Right ventricle myocardium superior (tissue), 1 donor: ENCODE measurements around the gene HNF1A. TPM values are rescaled to one million over a fixed set of nuclear protein-coding genes. Genes with fewer than 3 reads are reported as not detected.
"Not testable (repeated sequence)": the region's sequence is repeated elsewhere in the genome, so short reads cannot be mapped to it uniquely, and the experiment has no call there.

Experiments
- ATAC-seq: fragments of 200-7000 bp; cut with Tn5 transposase; one replicate; pipeline ENCODE4 v1.9.1; 2020; ENCODE audit warnings: mild to moderate bottlenecking; ENCODE audit not compliant: poor library complexity
- DNase-seq: peaks from one replicate; pipeline ENCODE4 v3.0.0-alpha.2; 2020
- intact Hi-C: fragments of 100-400 bp; cut with DNase I; formaldehyde crosslinking; loops from one replicate; pipeline ENCODE4 v1.11.2; 2022
- total RNA-seq: library from RNA; stranded (reverse); fragmentation: NEBNext Ultra II Directional; extraction: Animal tissue kit (Norgen Biotek cat#: 25700); gene quantifications from one replicate; pipeline ENCODE4 v1.2.1, GENCODE V29; 2021
- donor health status: DM: no; HTN: yes; CAD: no; lungs with severe emphysema.

The HNF1A gene
- total RNA-seq, 1 donor from 2014 or later, result not detected

DNA sequence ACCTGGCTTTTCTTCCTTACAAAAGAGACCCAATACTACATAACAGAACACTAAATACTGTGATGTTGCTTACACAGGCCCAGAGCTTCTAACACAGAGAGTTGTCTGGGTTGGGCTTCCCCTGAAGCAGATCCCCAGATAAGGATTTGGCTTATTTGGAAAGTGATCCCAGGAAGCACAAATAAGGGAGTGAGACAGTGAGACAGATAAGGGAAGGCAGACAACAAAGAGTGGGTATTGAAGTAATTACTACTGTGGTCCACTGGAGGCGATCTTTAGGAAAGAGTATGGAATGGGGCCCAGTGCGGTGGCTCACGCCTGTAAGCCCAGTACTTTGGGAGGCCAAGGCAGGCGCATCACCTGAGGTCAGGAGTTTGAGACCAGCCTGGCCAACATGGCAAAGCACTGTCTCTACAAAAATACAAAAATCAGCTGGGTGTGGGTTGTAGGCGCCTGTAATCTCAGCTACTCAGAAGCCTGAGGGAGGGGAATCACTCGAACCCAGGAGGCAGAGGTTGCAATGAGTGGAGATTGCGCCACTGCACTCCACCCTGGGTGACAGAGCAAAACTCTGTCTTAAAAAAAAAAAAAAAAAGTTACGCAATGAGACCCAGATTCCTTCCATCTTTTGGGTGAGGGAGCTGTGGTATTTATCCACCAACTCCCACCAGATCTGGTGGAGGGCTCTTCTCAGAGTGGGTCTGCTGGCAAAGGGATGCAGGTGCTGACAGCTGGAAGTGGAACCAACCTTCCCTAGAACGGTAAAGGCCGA, 48.1 kb downstream of the HNF1A start:
- no peak for DNase-seq
- no peak for ATAC-seq
- intact Hi-C loops, result no loop called here

DNA sequence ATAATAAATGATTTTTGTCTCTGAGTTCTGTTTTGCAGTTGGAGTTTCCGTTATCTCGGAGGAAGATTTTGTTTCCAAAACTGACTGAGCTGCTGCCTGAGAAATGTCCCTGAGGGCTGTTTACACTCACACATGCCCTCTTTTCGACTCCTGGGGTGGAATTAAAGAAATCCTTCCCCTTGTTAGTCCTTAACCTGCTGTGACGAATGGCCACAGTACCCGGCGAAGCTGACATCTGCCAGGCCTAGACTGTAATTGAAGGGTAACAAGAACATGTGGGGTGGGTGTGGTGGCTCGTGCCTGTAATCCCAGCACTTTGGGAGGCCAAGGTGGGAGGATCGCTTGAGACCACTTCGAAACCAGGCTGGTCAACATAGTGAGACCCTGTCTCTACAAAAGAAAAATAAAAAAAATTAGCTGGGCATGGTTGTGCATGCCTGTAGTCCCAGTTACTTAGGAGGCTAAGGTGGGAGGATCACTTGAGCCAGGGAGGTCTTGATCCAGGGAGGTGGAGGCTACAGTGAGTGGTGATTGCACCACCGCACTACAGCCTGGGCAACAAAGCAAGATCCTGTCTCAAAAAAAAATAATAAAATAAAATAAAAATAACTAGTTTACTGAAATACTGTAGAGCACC, 52.4 kb downstream of the HNF1A start:
- intact Hi-C loops, result no loop called here
- no peak for DNase-seq
- ATAC-seq, result no peak

GRCh38 chr12:121033625-121034349, 55.4 kb downstream of the HNF1A start:
- intact Hi-C loops, result no loop called here
- DNase-seq (no peak), ATAC-seq (no peak)

DNA sequence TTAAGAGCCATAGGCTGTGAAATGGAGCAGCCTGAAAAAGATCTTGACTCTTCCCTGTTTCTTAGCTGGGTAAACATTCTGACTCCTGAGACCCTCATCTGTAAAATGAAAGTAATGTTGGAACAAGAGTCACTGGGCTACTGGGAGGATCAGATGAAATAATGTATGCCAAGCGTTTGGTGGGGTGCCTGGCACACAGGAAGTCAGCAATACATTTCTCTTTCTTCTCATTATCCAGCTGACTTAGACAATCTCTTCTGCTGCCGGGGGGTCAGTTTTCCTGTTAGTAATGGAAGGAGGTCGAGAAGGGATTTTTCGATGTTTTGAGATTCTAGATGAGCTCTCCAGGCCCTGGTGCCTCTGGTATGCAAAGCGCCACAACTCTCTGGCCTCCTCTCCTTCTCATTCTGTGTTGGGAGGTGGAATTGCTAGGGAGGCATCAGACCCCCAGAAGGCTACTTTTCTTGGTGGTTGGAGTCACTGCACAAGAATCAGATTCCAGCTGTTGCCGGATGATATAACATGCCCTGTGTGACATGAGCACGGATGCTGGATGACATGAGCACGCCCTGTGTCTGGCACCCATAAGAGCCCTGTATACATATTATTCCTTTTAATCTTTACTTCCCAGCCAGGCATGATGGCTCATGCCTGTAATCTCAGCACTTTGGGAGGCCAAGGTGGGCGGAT, 56.4 kb downstream of the HNF1A start:
- no peak for DNase-seq
- intact Hi-C loops, result no loop called here
- no peak for ATAC-seq

DNA sequence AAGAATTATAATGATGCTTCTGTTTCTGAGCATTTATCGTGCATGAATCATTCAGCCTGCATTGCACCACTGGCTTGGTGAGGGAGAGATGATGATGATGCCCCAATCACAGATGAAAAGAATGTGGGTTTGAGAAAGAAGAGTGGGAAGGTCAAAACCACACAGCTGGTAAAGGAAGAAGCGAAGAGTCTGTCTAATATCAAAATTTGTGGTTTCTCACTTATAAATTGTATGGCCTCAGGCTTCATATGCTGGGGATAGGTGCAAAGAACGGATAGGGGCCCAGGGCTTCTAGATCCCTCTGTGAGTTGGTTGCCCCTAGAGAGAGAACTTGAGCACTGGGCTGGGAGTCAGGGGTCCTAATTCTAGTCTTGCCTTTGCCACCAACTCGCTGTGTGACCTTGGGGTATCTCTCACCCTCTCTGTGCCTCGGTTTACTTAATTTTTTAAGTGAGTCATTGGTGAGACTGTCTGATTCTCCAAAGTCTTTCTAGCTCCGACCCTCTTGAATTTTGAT, 58.5 kb downstream of the HNF1A start:
- intact Hi-C loops, result no loop called here
- no peak for DNase-seq
- no peak for ATAC-seq

DNA sequence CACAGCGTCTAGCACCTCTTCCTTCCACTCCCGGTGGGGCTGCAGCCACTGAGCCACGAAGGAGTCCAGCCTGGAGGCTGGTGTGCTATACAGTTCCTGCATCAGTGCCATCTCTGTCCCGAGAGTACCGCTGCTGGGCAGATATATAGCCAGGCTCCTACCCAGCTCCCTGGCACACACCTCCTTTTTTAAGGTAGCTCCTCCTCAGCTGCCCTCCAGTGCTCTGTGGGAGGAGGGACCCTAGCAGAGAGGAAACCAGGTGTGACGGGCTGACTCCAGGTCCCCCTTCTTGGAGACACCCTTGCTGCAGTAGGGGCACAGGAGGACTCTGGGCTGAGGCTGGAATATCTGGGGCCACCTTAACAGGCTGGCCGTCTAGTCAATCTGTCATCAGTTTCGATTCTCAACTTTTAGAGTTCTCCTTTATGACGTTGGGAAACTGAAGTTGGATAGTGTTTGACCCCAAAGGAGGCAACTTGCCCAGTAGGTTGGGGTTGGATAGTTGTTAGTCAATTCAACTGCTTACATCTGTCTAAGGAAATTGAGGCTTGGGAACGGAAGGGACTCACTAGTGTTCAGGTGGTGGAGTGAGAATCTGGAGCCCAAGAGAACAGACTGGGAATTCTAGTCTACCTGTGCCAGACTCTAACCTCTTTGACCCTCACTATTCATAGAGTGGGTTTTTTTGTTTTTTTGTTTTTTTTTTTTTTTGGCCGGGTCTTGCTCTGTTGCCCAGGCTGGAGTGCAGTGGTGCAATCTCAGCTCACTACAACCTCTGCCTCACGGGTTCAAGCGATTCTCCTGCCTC, 60.7 kb downstream of the HNF1A start, which contains the start of gene OASL:
Gene OASL (minus strand): TSS at position 386 of the 808 bp plus-strand sequence. CDS start 275 bp downstream, at position 111.
- ATAC-seq, result peak; percentile 75
- intact Hi-C loops, result no loop called here
- DNase-seq, result peak; percentile 52

- ATAC-seq, result no peak
- DNase-seq, result no peak
- intact Hi-C loops, result no loop called here
Observed at GRCh38 chr12:121043067-121043466, 64.7 kb downstream of the HNF1A start.

DNA sequence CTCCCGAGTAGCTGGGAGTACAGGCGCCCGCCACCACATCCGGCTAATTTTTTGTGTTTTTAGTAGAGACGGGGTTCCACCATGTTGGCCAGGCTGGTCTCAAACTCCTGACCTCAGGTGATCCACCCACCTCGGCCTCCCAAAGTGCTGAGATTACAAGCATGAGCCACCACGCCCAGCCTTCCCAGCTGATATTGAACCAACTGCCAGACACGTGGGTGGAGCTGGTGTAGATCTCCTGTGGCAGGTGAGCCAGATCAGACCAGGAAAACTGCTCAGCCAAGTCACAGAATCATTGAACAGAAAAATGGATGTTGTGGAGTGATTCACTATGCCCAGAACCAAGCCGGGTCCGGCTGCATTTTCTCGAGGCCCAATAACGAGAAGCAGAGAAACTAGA, 69.1 kb downstream of the HNF1A start:
- intact Hi-C loops, ATAC-seq, DNase-seq: not testable (repeated sequence)

DNA sequence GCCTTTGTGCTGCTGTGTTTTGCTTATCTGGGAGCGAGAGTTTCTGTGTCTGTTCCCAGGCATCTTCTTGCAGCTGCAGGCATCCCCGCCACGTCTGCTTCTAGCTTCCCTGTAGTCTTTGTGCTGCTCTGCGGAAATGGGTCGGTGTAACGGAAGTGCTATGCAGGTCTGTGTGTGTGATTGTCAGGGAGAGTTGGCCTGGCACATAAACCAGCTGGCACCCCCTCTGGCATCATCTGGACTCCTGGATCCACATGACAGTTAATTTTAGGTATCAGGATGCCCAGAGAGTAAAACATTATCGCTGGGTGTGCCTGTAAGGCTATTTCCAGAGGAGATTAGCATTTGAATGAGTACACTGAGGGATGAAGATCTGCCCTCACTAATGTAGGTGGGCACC, 70.1 kb downstream of the HNF1A start:
- DNase-seq (no peak), ATAC-seq (no peak)
- intact Hi-C loops, result no loop called here

- ATAC-seq (no peak), DNase-seq (no peak)
- intact Hi-C loops, result no loop called here
Observed at GRCh38 chr12:121050725-121051124, 72.4 kb downstream of the HNF1A start.

Other genes with a start within 250 kb of the HNF1A start
- 28.3 TPM for gene SPPL3, start 74.2 kb upstream of the HNF1A start, total RNA-seq
- gene C12orf43, start 37.9 kb downstream of the HNF1A start, total RNA-seq, result 7.2 TPM
- 0.35 TPM for gene OASL, start 60.7 kb downstream of the HNF1A start, total RNA-seq
- gene P2RX7, start 154.3 kb downstream of the HNF1A start, total RNA-seq, result 1.7 TPM
- 7.4 TPM for gene P2RX4, start 231.6 kb downstream of the HNF1A start, total RNA-seq